ENCODE results near the gene RTKN2.
"Not testable (repeated sequence)": the region's sequence is repeated elsewhere in the genome, so short reads cannot be mapped to it uniquely, and the experiment has no call there.

Gene RTKN2, protein sequence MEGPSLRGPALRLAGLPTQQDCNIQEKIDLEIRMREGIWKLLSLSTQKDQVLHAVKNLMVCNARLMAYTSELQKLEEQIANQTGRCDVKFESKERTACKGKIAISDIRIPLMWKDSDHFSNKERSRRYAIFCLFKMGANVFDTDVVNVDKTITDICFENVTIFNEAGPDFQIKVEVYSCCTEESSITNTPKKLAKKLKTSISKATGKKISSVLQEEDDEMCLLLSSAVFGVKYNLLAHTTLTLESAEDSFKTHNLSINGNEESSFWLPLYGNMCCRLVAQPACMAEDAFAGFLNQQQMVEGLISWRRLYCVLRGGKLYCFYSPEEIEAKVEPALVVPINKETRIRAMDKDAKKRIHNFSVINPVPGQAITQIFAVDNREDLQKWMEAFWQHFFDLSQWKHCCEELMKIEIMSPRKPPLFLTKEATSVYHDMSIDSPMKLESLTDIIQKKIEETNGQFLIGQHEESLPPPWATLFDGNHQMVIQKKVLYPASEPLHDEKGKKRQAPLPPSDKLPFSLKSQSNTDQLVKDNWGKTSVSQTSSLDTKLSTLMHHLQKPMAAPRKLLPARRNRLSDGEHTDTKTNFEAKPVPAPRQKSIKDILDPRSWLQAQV

DNA sequence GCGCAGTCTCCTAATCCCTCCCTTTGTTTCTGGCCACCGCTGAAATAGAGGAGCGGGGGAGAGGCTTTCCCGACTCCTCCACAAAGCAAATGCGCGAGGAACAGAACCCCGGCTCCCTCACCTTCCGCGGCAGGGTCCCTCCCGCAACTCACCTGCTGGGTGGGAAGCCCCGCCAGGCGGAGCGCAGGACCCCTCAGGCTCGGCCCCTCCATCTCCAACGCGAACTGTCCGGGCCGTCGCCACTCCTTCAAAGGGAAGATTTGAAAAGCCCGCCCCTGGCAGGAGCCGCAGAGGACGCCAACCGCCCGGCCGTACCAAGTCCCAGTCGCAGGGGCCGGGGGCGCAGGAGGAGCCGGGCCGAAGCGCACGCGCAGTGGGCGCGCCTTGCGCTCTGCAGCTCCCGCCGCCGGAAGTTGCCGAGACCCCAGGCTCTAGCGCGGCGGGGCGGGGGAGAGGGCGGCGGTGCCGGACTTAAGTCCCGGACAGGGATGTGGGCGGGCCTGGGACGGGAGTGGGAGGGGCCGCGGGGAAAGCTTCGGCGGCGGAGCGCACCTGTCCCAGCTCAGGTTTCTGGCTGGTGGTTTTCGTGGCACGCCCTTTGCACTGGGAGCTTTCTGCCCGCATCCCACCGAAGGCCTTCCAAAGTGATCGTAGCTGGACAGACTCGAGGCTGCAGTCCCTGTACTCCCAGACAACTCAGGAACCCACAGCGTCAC is at the start of gene RTKN2:
TSS of gene RTKN2 (minus strand) at position 446 of the 716 bp plus-strand sequence. CDS start at position 212, 234 bp downstream.
- peak; percentile 15 to 54 (median 17) for DNase-seq (ENCODE audit: low read depth in 3 of 3, low spot score in 1 of 3)

DNA sequence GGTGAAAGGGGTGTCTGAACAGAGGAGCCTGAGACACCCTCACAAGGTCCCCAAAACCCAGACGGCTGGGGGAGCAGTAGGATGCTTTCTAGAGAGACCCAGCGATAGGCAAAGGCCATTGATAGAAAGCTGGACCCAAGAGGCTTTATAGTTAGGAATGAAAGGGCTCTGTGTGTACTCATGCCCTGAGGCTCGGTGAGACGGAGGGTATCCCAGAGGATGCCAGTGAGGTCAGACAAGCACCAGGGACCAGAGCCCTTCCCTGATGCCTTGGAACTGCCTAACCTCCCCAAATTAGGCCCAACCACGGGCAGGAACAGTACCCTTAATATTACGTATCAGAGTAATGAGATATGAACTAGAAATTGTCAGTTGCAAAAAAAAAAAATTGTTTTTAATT is 48.6 kb upstream of the RTKN2 start:
- no peak for DNase-seq (ENCODE audit: low read depth in 3 of 3, low spot score in 1 of 3)

DNA sequence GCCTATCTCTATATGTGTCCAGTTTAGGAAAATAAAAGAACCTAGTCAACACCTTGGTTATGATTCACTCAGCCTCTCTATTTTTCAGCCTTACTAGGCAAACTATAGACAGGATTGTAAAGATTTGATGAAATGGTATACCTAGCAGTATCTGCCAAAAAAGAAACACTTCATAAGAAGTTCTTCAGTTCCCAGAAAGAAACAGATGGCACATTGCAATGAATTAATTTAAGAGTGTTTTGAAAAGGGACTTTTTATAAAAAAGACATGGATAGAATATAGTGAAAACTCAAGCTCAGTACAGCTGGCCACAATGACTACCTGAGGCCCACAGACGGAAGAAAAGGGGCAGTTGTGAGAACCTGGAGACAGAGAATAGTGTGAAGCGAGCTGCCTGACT is 40.6 kb upstream of the RTKN2 start:
- DNase-seq (ENCODE audit: low read depth in 3 of 3, low spot score in 1 of 3) = no peak

DNA sequence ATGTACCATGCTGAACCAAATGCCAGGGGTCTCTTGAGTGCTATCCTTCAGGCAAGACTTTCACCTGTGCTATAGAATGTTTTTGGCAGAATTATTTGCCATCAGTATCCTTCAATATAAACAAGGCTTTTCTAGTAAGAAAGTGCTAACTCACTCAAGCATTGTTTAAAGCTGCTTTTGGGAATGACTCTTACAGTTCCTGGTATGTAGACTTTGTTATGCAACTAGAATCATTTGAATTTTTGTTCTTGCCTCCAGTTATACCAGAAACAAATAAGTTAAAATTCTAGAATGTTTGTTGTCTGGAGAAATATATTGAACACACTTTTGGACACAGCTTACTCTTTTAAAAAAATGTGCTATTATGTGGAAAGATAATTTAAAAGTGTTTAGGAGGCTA is 39.5 kb upstream of the RTKN2 start:
- DNase-seq (ENCODE audit: low read depth in 3 of 3, low spot score in 1 of 3) = no peak

DNA sequence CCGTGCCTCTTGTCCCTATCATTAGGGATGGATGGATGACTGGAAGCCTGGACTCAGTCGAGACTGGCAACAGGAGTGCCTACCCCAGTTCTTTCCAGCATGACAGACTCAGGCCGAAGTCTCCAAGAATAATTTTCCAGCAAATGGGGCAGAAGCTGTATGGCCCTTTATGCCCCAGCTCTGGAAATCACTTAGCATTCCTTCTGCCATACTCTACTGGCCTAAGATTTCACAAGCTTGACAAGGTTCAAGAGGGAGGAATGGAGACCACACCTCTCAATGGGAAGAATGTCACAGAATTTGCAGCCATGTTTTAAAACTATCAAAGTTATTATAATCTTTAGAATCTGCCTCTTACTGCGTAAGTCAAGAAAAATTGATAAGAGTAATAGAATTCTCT is 39.0 kb upstream of the RTKN2 start:
- DNase-seq (ENCODE audit: low read depth in 3 of 3, low spot score in 1 of 3) = no peak

DNA sequence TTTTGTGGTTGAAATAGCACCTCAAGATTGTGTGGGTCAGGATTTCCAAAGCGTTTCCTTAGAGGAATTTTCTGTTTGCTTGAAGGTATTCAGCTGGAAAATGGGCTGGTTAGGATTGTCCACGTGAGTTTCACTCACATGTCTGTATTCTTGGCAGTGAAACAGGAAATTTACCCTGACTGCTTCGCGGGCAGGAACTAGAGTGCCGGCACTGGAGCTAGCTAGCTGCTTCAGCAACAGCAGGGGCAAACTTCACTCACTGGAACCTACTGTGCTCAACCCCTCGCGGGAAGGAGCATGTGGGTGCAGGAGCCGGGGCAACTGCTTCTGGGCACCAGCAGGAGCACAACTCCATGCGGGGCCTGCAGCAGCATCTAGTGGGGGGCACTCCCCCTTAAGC is 38.0 kb upstream of the RTKN2 start:
- no peak for DNase-seq (ENCODE audit: low read depth in 3 of 3, low spot score in 1 of 3)

DNA sequence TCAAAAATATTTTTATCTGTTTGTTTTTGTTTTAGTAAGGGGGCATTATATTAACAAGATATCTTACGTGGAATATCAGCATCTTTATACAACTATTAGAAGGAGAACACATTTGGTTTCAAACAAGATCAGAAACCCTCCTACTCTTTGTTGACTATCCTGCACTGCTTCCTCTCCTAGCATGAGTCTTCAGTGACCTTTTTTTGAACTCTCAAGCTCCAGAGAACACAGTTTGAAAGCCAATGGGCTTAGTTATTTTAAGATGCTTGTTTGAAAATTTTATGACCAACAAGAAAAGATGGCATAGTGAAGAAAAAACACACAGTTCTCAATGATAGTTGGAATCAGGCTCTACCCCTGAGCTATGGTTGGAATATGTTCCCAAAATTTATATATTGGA is 37.2 kb upstream of the RTKN2 start:
- no peak for DNase-seq (ENCODE audit: low read depth in 3 of 3, low spot score in 1 of 3)

DNA sequence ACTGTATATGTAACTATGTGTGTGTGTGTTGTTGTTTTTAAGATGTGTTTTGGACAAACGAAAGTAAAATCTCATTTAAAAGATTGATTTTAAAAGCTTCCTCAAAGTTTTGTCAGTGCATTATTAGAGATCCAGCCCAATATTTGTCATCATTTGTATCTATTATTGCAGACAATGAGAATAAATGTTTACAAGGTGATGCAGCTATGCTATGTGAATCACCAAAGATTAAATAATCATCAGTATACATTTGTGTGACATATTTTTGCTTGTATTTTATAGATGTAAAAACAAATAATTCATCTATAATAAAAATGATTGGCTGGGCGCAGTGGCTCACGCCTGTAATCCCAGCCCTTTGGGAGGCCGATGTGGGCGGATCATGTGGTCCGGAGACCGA is 35.3 kb upstream of the RTKN2 start:
- DNase-seq (ENCODE audit: low read depth in 3 of 3, low spot score in 1 of 3) = no peak

DNA sequence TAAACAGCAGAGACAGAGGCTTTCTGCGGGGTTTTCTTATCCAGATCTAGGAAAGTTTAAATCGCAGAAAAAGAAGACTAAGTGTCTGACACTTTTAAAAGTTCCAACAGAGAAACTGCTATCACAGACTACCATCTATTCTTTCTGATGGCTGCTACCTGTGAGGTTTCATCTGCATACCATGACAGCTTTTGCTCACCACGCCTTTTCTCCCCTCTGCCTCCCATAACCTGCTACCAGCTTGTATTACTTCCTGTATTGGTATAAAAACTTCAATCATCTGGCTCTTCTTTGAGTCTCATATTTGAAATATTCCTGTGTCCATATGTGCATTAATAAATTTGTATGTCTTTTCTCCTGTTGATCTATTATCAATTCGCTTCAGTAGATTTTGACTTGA is 34.1 kb upstream of the RTKN2 start:
- DNase-seq (ENCODE audit: low read depth in 3 of 3, low spot score in 1 of 3) = no peak

DNA sequence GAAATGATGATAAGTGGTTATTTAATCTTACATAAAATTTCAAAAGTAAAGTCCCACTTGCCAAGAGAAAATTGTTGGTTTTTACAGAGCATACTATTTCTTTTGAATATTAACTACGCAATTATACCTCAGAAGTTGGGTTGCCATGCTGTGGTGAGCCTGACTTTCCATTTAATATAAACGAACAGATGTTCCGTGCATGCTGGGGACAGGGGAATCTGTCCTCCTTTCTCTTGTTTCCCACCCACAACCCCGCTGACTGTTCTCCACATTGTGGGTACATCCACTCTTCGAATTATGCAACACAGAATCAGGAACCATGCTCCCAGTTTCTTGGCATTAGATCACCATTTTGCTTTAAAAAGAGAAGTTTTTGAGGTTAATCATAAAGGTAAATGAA is 29.2 kb upstream of the RTKN2 start:
- DNase-seq (ENCODE audit: low read depth in 3 of 3, low spot score in 1 of 3) = no peak

DNA sequence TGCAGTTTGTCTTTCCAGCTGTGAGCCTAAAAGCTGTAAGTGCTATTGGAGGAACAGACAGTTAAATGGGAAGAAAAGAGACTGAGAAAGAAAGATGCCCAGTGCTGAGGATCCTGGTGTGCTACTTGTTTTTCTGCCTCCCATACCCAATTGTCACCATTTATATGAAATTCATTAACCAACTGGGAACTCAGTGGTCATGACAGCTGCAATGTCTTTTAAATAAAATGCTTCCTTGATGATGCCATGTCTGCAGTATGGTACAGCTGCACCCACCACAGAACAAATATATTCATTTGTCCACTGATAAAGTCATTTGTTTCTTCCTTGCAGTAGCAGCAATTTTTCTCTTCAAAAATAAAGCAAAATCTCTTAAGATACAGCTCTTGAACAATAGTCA is 15.6 kb upstream of the RTKN2 start:
- DNase-seq (ENCODE audit: low read depth in 3 of 3, low spot score in 1 of 3) = no peak

DNA sequence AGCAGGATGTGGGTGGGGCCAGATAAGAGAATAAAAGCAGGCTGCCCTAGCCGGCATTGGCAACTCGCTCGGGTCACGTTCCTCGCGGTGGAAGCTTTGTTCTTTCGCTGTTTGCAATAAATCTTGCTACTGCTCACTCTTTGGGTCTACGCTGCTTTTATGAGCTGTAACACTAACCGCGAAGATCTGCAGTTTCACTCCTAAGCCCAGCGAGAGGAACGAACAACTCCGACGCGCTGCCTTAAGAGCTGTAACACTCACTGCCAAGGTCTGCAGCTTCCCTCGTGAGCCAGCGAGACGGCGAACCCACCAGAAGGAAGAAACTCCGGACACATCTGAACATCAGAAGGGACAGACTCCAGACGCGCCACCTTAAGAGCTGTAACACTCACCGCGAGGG is 12.7 kb upstream of the RTKN2 start:
- not testable (repeated sequence) for DNase-seq (ENCODE audit: low read depth in 3 of 3, low spot score in 1 of 3)

DNA sequence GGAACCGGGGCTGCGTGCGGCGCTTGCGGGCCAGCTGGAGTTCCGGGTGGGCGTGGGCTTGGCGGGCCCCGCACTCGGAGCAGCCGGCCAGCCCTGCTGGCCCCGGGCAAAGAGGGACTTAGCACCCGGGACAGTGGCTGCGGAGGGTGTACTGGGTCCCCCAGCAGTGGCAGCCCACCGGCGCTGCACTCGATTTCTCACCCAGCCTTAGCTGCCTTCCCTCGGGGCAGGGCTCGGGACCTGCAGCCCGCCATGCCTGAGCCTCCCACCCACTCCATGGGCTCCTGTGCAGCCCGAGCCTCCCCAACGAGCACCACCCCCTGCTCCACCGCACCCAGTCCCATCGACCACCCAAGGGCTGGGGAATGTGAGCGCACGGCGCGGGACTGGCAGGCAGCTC is 11.7 kb upstream of the RTKN2 start:
- not testable (repeated sequence) for DNase-seq (ENCODE audit: low read depth in 3 of 3, low spot score in 1 of 3)

DNA sequence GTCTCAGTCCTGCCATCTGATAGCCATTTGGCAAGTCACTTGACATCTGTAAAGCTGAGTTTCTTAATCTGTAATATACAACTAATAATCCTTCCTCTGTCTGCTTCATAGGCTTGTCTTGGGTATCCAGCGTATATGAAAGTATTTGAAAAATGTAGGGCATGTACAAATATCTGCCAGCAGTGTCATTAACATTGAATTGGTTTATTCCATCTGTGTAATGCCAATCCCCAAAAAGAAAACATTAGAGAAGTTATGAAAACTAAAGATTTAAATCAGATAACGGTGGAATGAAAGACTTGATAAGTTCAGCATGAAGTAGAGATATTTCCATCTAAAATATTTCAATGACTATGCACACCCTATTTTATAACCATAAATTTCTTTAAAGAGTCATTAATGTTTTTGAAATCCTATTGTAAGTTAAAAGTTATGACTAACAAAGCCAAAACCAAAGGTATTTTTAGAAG is 9.8 kb upstream of the RTKN2 start:
- no peak for DNase-seq (ENCODE audit: low read depth in 3 of 3, low spot score in 1 of 3)

DNA sequence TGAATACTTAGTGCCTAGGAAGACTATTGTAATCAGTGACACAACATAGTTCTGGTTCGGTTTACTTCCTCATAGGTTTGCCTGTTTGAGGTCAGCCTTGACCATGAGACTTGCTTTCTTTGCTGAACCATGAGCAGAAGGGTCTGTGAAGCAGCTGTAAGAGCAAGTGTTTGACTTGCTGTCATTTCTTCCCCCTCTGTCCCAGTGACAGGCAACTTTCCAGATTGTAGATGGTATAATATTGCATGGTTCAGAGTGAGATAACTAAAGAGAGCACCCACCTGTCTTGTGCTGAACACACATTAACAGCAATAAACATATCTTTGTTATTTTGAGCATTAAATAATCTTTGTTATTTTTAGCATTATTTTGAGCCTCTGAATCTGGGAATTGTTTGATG is 9.3 kb upstream of the RTKN2 start:
- DNase-seq (ENCODE audit: low read depth in 3 of 3, low spot score in 1 of 3) = no peak

DNA sequence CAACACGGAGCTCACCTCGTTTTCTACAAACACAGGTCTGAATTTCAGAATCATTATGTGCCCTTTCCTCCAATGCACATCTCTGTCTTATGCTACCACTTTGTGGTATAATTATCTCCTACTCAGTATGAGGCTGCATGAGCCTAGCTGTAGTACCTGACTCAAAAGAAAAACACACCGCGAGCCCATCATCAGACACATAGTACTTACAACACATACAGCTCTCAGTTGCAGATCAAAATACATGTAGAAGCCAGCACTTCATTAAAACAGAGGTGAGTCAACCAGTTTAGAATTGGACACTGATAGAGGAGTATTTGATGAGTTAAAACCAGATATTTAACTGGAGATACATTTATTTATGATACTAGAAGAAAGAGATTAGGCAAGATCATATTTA is 1.4 kb upstream of the RTKN2 start:
- no peak for DNase-seq (ENCODE audit: low read depth in 3 of 3, low spot score in 1 of 3)

DNA sequence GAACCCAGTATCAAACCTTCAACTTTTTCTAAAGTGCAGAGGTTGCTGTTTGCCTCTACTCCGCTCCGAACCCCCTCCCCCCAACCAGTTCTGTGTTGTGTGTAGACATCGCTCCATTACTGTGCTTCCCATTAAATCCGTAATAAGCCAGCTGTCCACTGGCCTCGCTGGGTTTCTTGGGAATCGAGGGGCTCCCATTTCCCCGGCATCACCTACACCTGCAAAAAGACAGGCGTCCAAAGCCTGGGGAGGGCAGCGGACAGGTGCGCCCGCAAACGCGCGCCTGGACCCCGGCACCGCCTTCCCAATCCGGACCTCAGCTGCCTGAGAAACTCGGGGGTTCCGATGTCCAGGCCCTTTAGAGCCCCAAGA is 631 bp downstream of the RTKN2 start:
- no peak for DNase-seq (ENCODE audit: low read depth in 3 of 3, low spot score in 1 of 3)

DNA sequence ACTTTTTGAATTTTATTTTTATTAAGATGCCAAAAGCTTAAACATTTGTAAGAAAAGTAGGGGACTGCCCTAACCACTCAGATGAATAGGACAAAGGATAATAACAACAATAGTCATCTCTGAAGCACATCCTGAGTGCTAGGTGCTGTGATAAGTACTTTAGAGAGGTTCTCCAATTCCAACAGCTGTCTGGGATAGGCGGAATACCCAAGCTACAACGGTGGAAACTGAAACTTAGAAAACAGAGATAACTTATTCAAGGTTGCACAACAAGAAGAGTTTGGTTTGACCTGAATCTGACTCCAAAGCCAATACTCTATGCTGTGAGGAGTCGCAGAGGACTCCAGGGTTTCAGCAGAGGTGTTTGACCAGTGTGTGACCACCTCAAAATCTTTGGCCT is 2.0 kb downstream of the RTKN2 start:
- DNase-seq (ENCODE audit: low read depth in 3 of 3, low spot score in 1 of 3) = no peak

DNA sequence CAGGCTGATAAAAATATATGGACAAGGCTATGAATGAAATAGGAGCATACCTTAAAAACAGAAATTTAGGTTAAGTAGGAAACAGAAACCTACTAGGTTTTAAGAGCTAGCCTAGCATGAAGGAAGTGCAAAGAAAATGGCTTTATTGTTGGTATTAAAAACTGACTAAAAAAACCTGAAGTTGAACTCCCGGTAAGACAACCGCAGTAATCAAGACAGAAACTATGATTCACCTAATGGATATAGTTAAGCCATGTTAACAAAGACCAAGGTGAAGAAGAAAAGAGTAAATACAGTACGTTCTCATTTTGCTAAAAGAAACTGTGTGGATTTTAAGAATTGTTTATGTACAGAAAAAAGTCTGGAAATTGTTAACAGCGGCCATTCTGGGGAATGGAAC is 2.5 kb downstream of the RTKN2 start:
- no peak for DNase-seq (ENCODE audit: low read depth in 3 of 3, low spot score in 1 of 3)

DNA sequence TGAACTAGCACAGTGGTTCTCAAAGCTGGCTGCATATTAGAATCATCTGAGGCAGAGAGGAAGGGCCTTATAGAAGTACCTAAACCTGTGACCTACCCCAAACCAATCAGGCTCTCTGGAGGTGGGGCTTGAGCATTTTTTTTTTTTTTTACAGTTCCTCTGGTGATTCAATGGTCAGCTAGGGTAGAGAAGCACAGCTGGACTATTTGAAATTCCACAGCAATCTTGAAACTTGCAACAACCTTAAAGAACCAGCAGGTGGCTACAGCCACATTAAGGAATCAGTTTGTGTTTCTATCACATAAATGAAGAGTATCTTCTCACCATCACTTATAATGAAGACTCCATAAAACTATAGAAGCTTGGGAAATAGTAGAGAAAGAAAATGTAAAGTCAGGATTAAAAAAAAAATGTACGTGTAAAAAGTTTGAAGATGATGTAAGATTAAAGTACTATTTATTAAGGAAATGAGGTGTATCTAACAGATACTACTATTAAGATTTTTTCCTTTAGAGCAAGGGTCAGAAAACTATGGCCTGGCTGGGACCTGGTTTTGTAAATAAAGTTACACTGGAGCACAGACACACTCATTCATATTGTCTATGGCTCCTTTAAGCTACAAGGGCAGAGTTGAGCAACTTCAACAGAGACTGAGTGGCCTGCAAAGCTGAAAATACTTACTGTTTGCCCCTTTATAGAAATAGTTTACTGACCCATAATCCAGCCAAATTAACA is 3.8 kb downstream of the RTKN2 start:
- DNase-seq (ENCODE audit: low read depth in 3 of 3, low spot score in 1 of 3) = no peak

DNA sequence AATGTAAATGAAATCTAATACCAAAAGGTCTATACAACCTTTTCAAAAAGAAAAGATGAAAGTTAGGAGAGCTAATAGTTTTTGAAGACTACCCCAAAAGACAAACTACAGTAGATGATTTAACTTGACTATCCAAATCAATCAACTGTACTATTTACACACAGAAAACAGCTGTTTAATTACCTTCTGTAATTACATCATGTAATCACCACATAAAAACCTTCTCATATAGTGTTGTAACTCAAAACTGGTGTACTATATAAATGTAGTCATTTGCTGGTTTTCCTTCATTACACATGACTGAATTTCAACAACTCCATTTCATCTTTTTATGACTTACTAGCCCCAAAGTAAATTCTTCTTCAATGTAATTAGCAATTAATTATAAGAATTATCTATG is 4.5 kb downstream of the RTKN2 start:
- DNase-seq (ENCODE audit: low read depth in 3 of 3, low spot score in 1 of 3) = no peak

DNA sequence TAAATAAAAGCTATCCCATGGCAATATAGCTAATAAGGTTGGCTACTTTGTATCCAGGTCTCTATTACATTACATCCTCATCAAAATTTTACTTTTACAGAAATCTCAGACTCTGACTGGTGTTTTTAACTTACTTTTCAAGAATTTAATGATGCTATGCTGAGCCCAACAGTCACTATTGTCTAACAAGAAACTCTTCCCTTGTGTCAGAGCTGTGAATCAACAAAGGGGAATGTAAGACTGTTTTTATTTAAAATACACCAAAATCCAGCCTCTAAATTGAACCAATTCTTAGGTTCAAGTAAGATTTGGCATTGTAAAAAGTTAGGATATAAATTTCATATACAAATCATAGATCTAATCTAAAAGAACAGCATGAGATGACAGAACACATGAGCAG is 7.0 kb downstream of the RTKN2 start:
- DNase-seq (ENCODE audit: low read depth in 3 of 3, low spot score in 1 of 3) = no peak
